Sigmoid colon (tissue), 7 donors: Measurements from ENCODE around the gene SYNJ1. TPM values are rescaled to one million over a fixed set of nuclear protein-coding genes. Genes with fewer than 3 reads are reported as not detected.

Experiments
- DNase-seq: peaks from one replicate; pipeline ENCODE4 v3.0.0-alpha.2; 2019
- H3K27ac ChIP-seq, 4 donors: fragments of 200-600 bp; sonication (generic); one replicate each; pipeline ENCODE4 v1.5.1; 2016 to 2019; ENCODE audit warnings: mild to moderate bottlenecking in 1 of 4
- H3K27me3 ChIP-seq, 3 donors: fragments of 200-600 bp; sonication (generic); one replicate each; pipeline ENCODE4 v1.5.1; 2019; ENCODE audit warnings: mild to moderate bottlenecking in 1 of 3
- H3K36me3 ChIP-seq, 4 donors: fragments of 200-600 bp; sonication (generic); one replicate each; pipeline ENCODE4 v1.5.1; 2016 to 2019
- H3K4me1 ChIP-seq, 4 donors: fragments of 200-600 bp; sonication (generic); one replicate each; pipeline ENCODE4 v1.5.1; 2017 to 2019
- H3K4me3 ChIP-seq, 4 donors: fragments of 200-600 bp; sonication (generic); one replicate each; pipeline ENCODE4 v1.5.1; 2017 to 2019; ENCODE audit warnings: mild to moderate bottlenecking in 2 of 4, moderate library complexity in 1 of 4
- H3K9me3 ChIP-seq, 4 donors: fragments of 200-600 bp in 3 of 4; sonication (generic) in 3 of 4; one replicate each; pipeline versions ENCODE4 v1.5.1 to v1.6.1; 2013 to 2019
- EP300 ChIP-seq, 4 donors: sonication (generic); formaldehyde crosslinking; IDR thresholded peaks; one replicate each; pipeline ENCODE4 v1.6.1; 2017; ENCODE audit warnings: antibody characterized with exemption in 4 of 4
- POLR2A ChIP-seq, 2 donors: fragments of 450-650 bp; IDR thresholded peaks; one replicate each; pipeline ENCODE4 v1.6.1; 2016; ENCODE audit warnings: antibody characterized with exemption in 2 of 2, mild to moderate bottlenecking in 2 of 2, moderate library complexity in 2 of 2
- POLR2AphosphoS5 ChIP-seq, 4 donors: sonication (generic); formaldehyde crosslinking; IDR thresholded peaks; one replicate each; pipeline ENCODE4 v1.6.1; 2017; ENCODE audit warnings: antibody characterized with exemption in 4 of 4
- WGBS, 2 donors: extraction: QIAGEN DNeasy Blood & Tissue Kit; methylation state at CpG; one replicate each; pipeline ENCODE4 v1.1.7; 2013; 5-methylcytosine and 5-hydroxymethylcytosine counted together
- intact Hi-C: fragments of 100-400 bp; cut with DNase I; formaldehyde crosslinking; loops from one replicate; pipeline ENCODE4 v1.15.1; 2023
- polyA plus RNA-seq, 3 donors: library from polyadenylated mRNA; stranded (reverse); fragments of 200-250 nt; gene quantifications; one replicate each; pipeline ENCODE4 v1.2.3, GENCODE V29; 2013
- total RNA-seq, 4 donors: library from RNA; depleted of rRNA; stranded (reverse); fragments of >200 nt; gene quantifications; one replicate each; pipeline ENCODE4 v1.1.0, GENCODE V29; 2016
- TF ChIP-seq, protein P1 (sequence below), 4 experiments: fragments of 450-650 bp in 3 of 4; fragments of 200-600 bp in 1 of 4; IDR thresholded peaks; one replicate each; pipeline ENCODE4 v1.5.1; 2016 to 2019; ENCODE audit warnings: antibody characterized with exemption in 4 of 4, mild to moderate bottlenecking in 3 of 4, moderate library complexity in 2 of 4
- donor health status: healthy with polysubstance abuse.
- donor health status: Bipolar disorder and iron deficiency.
- donor health status: healthy.

SYNJ1 gene
- total and polyA plus RNA-seq, 7 donors, result 3.7 to 12.0 (median 5.1) TPM

DNA sequence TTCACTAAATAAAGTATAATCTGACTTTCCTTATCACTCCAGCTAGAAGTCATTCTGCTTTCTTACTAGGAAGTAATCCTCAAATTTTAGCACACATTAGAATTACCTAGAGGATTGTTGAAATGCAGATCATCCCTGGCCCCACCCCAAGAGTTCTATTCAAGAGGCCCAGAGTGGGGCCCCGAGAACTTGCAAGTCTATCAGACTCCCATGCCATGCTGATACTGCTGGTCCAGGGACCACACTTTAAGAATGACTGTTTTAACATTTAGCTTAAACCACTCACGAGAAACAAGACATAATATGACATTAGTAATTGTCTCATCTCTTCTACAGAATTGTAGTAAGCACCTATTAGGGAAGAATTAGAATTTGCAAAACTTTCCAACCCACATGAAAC lies 7.7 kb upstream of the SYNJ1 start:
- no peak for DNase-seq
- 92 to 93% methylated on average over 2 of the region's 2 CpGs for WGBS, 2 donors
- intact Hi-C loops, result no loop called here
- Histone ChIP-seq H3K9me3 (no peaks in the 10 kb centered on the region), H3K27ac (no peak overlapping the region), H3K4me3 (no peak overlapping the region), H3K36me3 (peaks cover 0 to 68% (median 6%) of the 10 kb centered on the region in 4 donors), H3K27me3 (no peaks in the 10 kb centered on the region), H3K4me1 (no peaks in the 10 kb centered on the region)
- TF ChIP-seq, protein P1, sequence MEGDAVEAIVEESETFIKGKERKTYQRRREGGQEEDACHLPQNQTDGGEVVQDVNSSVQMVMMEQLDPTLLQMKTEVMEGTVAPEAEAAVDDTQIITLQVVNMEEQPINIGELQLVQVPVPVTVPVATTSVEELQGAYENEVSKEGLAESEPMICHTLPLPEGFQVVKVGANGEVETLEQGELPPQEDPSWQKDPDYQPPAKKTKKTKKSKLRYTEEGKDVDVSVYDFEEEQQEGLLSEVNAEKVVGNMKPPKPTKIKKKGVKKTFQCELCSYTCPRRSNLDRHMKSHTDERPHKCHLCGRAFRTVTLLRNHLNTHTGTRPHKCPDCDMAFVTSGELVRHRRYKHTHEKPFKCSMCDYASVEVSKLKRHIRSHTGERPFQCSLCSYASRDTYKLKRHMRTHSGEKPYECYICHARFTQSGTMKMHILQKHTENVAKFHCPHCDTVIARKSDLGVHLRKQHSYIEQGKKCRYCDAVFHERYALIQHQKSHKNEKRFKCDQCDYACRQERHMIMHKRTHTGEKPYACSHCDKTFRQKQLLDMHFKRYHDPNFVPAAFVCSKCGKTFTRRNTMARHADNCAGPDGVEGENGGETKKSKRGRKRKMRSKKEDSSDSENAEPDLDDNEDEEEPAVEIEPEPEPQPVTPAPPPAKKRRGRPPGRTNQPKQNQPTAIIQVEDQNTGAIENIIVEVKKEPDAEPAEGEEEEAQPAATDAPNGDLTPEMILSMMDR (IDR thresholded peaks at IDR 0.05), result no peak
- TF ChIP-seq POLR2AphosphoS5 (IDR thresholded peaks at IDR 0.05) (no peak), EP300 (IDR thresholded peaks at IDR 0.05) (no peak), POLR2A (IDR thresholded peaks at IDR 0.05) (no peak)

DNA sequence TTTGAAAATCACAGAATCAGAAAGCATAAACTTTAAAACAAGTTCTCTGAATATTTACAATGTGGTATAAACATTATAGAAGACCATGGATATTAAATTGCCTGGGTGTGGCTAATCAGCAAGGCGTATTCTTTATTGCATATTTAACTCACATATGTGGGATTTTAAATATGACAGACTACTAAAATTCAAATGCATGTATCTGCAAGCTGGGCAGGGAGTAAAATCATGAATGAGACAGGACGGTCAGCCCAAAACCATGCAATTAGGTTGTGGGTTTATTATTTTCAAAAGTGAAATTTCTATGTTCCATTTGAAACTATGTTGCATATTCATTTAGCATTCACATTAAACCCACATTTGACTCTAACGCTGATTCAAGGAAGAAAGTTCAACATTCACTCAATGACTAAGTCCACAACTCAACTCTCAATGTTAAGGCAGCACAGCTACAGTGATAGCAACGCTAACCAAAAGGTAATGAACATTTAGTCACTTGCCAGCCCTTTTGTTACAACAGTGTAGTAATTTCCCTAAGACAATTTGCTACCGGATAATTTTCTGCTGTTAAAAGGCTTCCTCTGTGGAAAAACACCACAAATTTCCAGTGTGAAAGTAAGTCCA lies 6.3 kb upstream of the SYNJ1 start:
- Histone ChIP-seq H3K27me3 (no peaks in the 10 kb centered on the region), H3K36me3 (peaks cover 0 to 57% (median 4%) of the 10 kb centered on the region in 4 donors), H3K9me3 (no peaks in the 10 kb centered on the region), H3K27ac (no peak overlapping the region), H3K4me3 (no peak overlapping the region), H3K4me1 (no peaks in the 10 kb centered on the region)
- 85 to 87% methylated on average over 5 of the region's 5 CpGs for WGBS, 2 donors
- intact Hi-C loops, result no loop called here
- TF ChIP-seq POLR2AphosphoS5 (IDR thresholded peaks at IDR 0.05), result no peak
- no peak for TF ChIP-seq EP300 (IDR thresholded peaks at IDR 0.05)
- TF ChIP-seq, protein P1 (IDR thresholded peaks at IDR 0.05), result no peak
- no peak for TF ChIP-seq POLR2A (IDR thresholded peaks at IDR 0.05)
- DNase-seq, result no peak

DNA sequence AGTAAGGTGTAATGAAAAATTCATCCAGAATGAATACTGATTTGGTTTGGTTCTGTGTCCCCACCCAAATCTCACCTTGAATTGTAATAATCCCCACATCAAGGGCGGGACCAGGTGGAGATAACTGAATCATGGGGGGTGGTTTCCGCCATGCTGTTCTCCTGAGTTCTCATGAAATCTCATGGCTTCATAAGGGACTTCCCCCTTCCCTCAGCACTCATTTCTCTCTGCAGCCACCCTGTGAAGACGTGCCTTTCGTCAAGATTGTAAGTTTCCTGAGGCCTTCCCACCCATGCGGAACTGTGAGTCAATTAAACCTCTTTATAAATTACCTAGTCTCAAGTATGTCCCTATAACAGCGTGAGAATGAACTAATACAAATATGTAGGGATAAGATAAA lies 5.5 kb upstream of the SYNJ1 start:
- Histone ChIP-seq H3K9me3 (no peaks in the 10 kb centered on the region), H3K36me3 (peaks cover 0 to 51% (median 0%) of the 10 kb centered on the region in 4 donors), H3K4me1 (peaks cover 0 to 5% (median 5%) of the 10 kb centered on the region in 4 donors), H3K27me3 (no peaks in the 10 kb centered on the region), H3K27ac (no peak overlapping the region), H3K4me3 (no peak overlapping the region)
- DNase-seq, result no peak
- no peak for TF ChIP-seq POLR2AphosphoS5 (IDR thresholded peaks at IDR 0.05)
- intact Hi-C loops, result no loop called here
- WGBS, 2 donors, result 89 to 95% methylated on average over 6 of the region's 6 CpGs

DNA sequence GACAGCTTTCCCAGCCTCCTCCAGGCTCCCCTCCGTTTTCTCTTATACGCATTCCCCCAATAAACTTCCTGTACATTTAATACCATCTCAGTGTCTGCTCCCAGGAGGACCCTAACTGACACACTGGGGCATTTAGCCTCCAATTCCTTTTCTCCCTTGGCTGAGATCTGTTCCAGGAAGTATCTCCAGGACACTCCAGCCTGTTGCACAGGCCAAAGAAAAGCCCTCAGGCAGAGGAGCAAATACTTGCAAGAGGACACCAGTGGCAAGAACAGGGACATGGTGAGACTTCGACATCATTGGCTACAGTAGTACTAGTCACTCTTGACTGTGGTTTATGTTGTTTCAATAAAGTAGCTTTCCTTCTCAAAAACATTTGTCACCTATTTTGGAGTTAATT lies 4.7 kb upstream of the SYNJ1 start:
- WGBS, 2 donors, result 85% methylated on average over 3 of the region's 3 CpGs
- intact Hi-C loops, result no loop called here

DNA sequence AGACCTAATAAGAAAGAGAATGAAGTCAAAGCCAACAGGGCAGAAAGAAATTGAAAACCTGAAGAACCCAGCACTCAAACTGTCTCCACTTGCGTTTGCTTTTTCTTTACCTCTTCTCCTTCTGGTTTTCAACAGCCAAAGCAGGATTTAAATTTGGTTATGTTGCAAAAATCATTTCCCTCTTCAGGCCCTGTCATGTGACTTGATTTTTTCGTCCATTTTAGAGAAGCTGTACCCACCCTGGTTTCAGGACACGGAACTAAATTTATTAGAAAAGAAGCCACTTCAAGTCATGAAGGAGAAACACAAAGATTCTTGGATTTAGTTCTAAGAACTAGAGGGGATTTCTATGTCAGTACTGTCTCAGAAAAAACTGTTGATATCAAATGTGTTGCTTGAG lies 1.0 kb upstream of the SYNJ1 start:
- no peak for DNase-seq
- WGBS, 2 donors, result 56 to 71% methylated on average over 3 of the region's 3 CpGs
- peak overlapping the region; percentile 89 to 96 (median 94) for H3K27ac ChIP-seq
- intact Hi-C loops, result loop anchor here (2.0 kb wide), 1 partner anchor 42 kb away; the partner anchor contains the start of gene PAXBP1
- peaks cover 0 to 19% (median 15%) of the 10 kb centered on the region in 4 donors for H3K4me1 ChIP-seq
- H3K27me3 ChIP-seq, result no peaks in the 10 kb centered on the region
- no peaks in the 10 kb centered on the region for H3K9me3 ChIP-seq
- peak overlapping the region in 3 of 4 donors; percentile 71 to 96 (median 94) for H3K4me3 ChIP-seq
- H3K36me3 ChIP-seq, result peaks cover 0 to 13% (median 0%) of the 10 kb centered on the region in 4 donors
- TF ChIP-seq POLR2A (IDR thresholded peaks at IDR 0.05) (no peak), POLR2AphosphoS5 (IDR thresholded peaks at IDR 0.05) (no peak), EP300 (IDR thresholded peaks at IDR 0.05) (no peak)
- TF ChIP-seq, protein P1 (IDR thresholded peaks at IDR 0.05), result no peak

More for the DNA sequence above, 4.7 kb upstream of the SYNJ1 start:
- Histone ChIP-seq H3K9me3 (no peaks in the 10 kb centered on the region), H3K36me3 (peaks cover 0 to 42% (median 0%) of the 10 kb centered on the region in 4 donors), H3K4me3 (no peak overlapping the region), H3K27me3 (no peaks in the 10 kb centered on the region), H3K27ac (no peak overlapping the region), H3K4me1 (peaks cover 0 to 6% (median 5%) of the 10 kb centered on the region in 4 donors)
- no peak for DNase-seq
- TF ChIP-seq, protein P1 (IDR thresholded peaks at IDR 0.05), result no peak
- no peak for TF ChIP-seq EP300 (IDR thresholded peaks at IDR 0.05)
- TF ChIP-seq POLR2A (IDR thresholded peaks at IDR 0.05), result no peak
- no peak for TF ChIP-seq POLR2AphosphoS5 (IDR thresholded peaks at IDR 0.05)
